T-helper 17 cell (primary cell): Measurements from ENCODE around the gene MS4A18. TPM values are rescaled to one million over a fixed set of nuclear protein-coding genes. Genes with fewer than 3 reads are reported as not detected.
A peak's percentile ranks its signal among the peaks of the same experiment; 100 is the strongest.

Experiments
- ATAC-seq: fragments of 150-1000 bp; cut with Tn5 transposase; 2 replicates; pipeline ENCODE4 v1.10.0; 2021; ENCODE audit warnings: mild to moderate bottlenecking, moderate library complexity
- DNase-seq, 3 donors: peaks; one replicate each; pipeline versions ENCODE4 v3.0.0 to v3.0.0-alpha.2; 2020 to 2021
- H3K9me3 ChIP-seq: one replicate; pipeline ENCODE4 v1.7.0; 2013; ENCODE audit warnings: low read length, mild to moderate bottlenecking; ENCODE audit not compliant: control insufficient read depth, poor library complexity, severe bottlenecking
- H3K27ac Mint-ChIP-seq: one replicate; pipeline ENCODE4 v1.8.0; 2022; ENCODE audit warnings: mild to moderate bottlenecking, moderate library complexity, mixed read lengths
- H3K27me3 Mint-ChIP-seq: one replicate; pipeline ENCODE4 v1.8.0; 2022; ENCODE audit warnings: mixed read lengths
- H3K36me3 Mint-ChIP-seq: one replicate; pipeline ENCODE4 v1.8.0; 2022; ENCODE audit warnings: low read depth, mixed read lengths
- H3K4me1 Mint-ChIP-seq: one replicate; pipeline ENCODE4 v1.8.0; 2022; ENCODE audit warnings: mild to moderate bottlenecking, mixed read lengths
- H3K4me3 Mint-ChIP-seq: one replicate; pipeline ENCODE4 v1.8.0; 2022; ENCODE audit warnings: mild to moderate bottlenecking, moderate library complexity, mixed read lengths
- total RNA-seq, 4 donors: library from RNA in 2 of 4; stranded (reverse) in 2 of 4; gene quantifications; one replicate each; pipeline ENCODE4 v1.2.3 and lab custom pipeline; 2022 to 2026

MS4A18 gene
- total RNA-seq, 2 donors from 2014 or later = not detected

- Mint-ChIP-seq H3K27ac (no peak overlapping the region), H3K4me1 (peaks cover 7% of the 10 kb centered on the region), H3K36me3 (peaks cover 8% of the 10 kb centered on the region), H3K4me3 (no peak overlapping the region), H3K27me3 (peaks cover 76% of the 10 kb centered on the region)
- no peak for DNase-seq
- H3K9me3 ChIP-seq = no peaks in the 10 kb centered on the region
- no peak for ATAC-seq
Observed at GRCh38 chr11:60763692-60764369, 39.3 kb downstream of the MS4A18 start.

GRCh38 chr11:60764879-60765278 lies 40.4 kb downstream of the MS4A18 start:
- no peak for DNase-seq

GRCh38 chr11:60765355-60765754 lies 40.8 kb downstream of the MS4A18 start:
- Mint-ChIP-seq H3K27ac (no peak overlapping the region), H3K36me3 (peaks cover 4% of the 10 kb centered on the region), H3K4me3 (no peak overlapping the region), H3K4me1 (no peaks in the 10 kb centered on the region), H3K27me3 (peaks cover 73% of the 10 kb centered on the region)
- ATAC-seq = no peak
- DNase-seq = no peak
- H3K9me3 ChIP-seq = no peaks in the 10 kb centered on the region

More at GRCh38 chr11:60764879-60765278, 40.4 kb downstream of the MS4A18 start:
- no peak for ATAC-seq
- peaks cover 75% of the 10 kb centered on the region for H3K27me3 Mint-ChIP-seq
- H3K27ac Mint-ChIP-seq = no peak overlapping the region
- H3K9me3 ChIP-seq = no peaks in the 10 kb centered on the region
- H3K4me1 Mint-ChIP-seq = peaks cover 2% of the 10 kb centered on the region
- H3K36me3 Mint-ChIP-seq = peaks cover 5% of the 10 kb centered on the region
- no peak overlapping the region for H3K4me3 Mint-ChIP-seq

GRCh38 chr11:60766547-60766946 lies 42.0 kb downstream of the MS4A18 start:
- H3K36me3 Mint-ChIP-seq = peaks cover 4% of the 10 kb centered on the region
- H3K4me3 Mint-ChIP-seq = no peak overlapping the region
- H3K27ac Mint-ChIP-seq = no peak overlapping the region
- no peaks in the 10 kb centered on the region for H3K4me1 Mint-ChIP-seq
- peaks cover 68% of the 10 kb centered on the region for H3K27me3 Mint-ChIP-seq
- no peak for DNase-seq
- ATAC-seq = no peak
- H3K9me3 ChIP-seq = no peaks in the 10 kb centered on the region

GRCh38 chr11:60767388-60767811 lies 42.9 kb downstream of the MS4A18 start:
- peaks cover 4% of the 10 kb centered on the region for H3K36me3 Mint-ChIP-seq
- DNase-seq = no peak
- peak; percentile 37 for ATAC-seq
- no peaks in the 10 kb centered on the region for H3K9me3 ChIP-seq
- H3K27ac Mint-ChIP-seq = no peak overlapping the region
- peaks cover 71% of the 10 kb centered on the region for H3K27me3 Mint-ChIP-seq
- peaks cover 3% of the 10 kb centered on the region for H3K4me1 Mint-ChIP-seq
- no peak overlapping the region for H3K4me3 Mint-ChIP-seq

GRCh38 chr11:60768202-60768601 lies 43.7 kb downstream of the MS4A18 start:
- peaks cover 3% of the 10 kb centered on the region for H3K4me1 Mint-ChIP-seq
- peaks cover 66% of the 10 kb centered on the region for H3K27me3 Mint-ChIP-seq
- H3K9me3 ChIP-seq = no peaks in the 10 kb centered on the region
- ATAC-seq = no peak
- H3K27ac Mint-ChIP-seq = no peak overlapping the region
- no peak overlapping the region for H3K4me3 Mint-ChIP-seq
- peaks cover 4% of the 10 kb centered on the region for H3K36me3 Mint-ChIP-seq
- DNase-seq = no peak

- ATAC-seq (no peak), DNase-seq (no peak)
- Mint-ChIP-seq H3K27ac (no peak overlapping the region), H3K36me3 (peaks cover 2% of the 10 kb centered on the region), H3K4me1 (peaks cover 4% of the 10 kb centered on the region), H3K4me3 (no peak overlapping the region), H3K27me3 (peaks cover 62% of the 10 kb centered on the region)
- no peaks in the 10 kb centered on the region for H3K9me3 ChIP-seq
Observed at GRCh38 chr11:60769273-60769672, 44.8 kb downstream of the MS4A18 start.

GRCh38 chr11:60769811-60770210 lies 45.3 kb downstream of the MS4A18 start:
- ATAC-seq (no peak), DNase-seq (no peak)
- Mint-ChIP-seq H3K36me3 (no peaks in the 10 kb centered on the region), H3K27ac (no peak overlapping the region), H3K27me3 (peaks cover 62% of the 10 kb centered on the region), H3K4me3 (no peak overlapping the region), H3K4me1 (peaks cover 9% of the 10 kb centered on the region)
- no peaks in the 10 kb centered on the region for H3K9me3 ChIP-seq

GRCh38 chr11:60771146-60771545 lies 46.6 kb downstream of the MS4A18 start:
- H3K36me3 Mint-ChIP-seq = no peaks in the 10 kb centered on the region
- peaks cover 14% of the 10 kb centered on the region for H3K4me1 Mint-ChIP-seq
- no peaks in the 10 kb centered on the region for H3K9me3 ChIP-seq
- no peak overlapping the region for H3K4me3 Mint-ChIP-seq
- H3K27ac Mint-ChIP-seq = peak overlapping the region; percentile 68
- ATAC-seq (no peak), DNase-seq (no peak)
- H3K27me3 Mint-ChIP-seq = peaks cover 52% of the 10 kb centered on the region

GRCh38 chr11:60771879-60772525 lies 47.5 kb downstream of the MS4A18 start:
- peak overlapping the region; percentile 68 for H3K27ac Mint-ChIP-seq
- H3K36me3 Mint-ChIP-seq = no peaks in the 10 kb centered on the region
- peaks cover 47% of the 10 kb centered on the region for H3K27me3 Mint-ChIP-seq
- no peak overlapping the region for H3K4me3 Mint-ChIP-seq
- H3K4me1 Mint-ChIP-seq = peaks cover 14% of the 10 kb centered on the region
- DNase-seq = no peak
- no peak for ATAC-seq
- H3K9me3 ChIP-seq = no peaks in the 10 kb centered on the region

GRCh38 chr11:60772666-60773065 lies 48.1 kb downstream of the MS4A18 start:
- Mint-ChIP-seq H3K4me1 (peaks cover 14% of the 10 kb centered on the region), H3K36me3 (no peaks in the 10 kb centered on the region), H3K27ac (no peak overlapping the region), H3K4me3 (no peak overlapping the region), H3K27me3 (peaks cover 47% of the 10 kb centered on the region)
- no peaks in the 10 kb centered on the region for H3K9me3 ChIP-seq
- DNase-seq = no peak
- no peak for ATAC-seq

GRCh38 chr11:60774726-60775125 lies 50.2 kb downstream of the MS4A18 start:
- Mint-ChIP-seq H3K27ac (no peak overlapping the region), H3K4me1 (peaks cover 14% of the 10 kb centered on the region), H3K36me3 (no peaks in the 10 kb centered on the region), H3K27me3 (peaks cover 33% of the 10 kb centered on the region), H3K4me3 (no peak overlapping the region)
- ATAC-seq (no peak), DNase-seq (no peak)
- no peaks in the 10 kb centered on the region for H3K9me3 ChIP-seq

GRCh38 chr11:60775420-60775961 lies 51.0 kb downstream of the MS4A18 start:
- Mint-ChIP-seq H3K36me3 (no peaks in the 10 kb centered on the region), H3K27ac (no peak overlapping the region), H3K4me3 (no peak overlapping the region), H3K4me1 (peaks cover 14% of the 10 kb centered on the region), H3K27me3 (peaks cover 29% of the 10 kb centered on the region)
- H3K9me3 ChIP-seq = no peaks in the 10 kb centered on the region
- ATAC-seq = peak; percentile 97
- DNase-seq = peak; percentile 44 to 74 (median 57)
